Astrocyte (in vitro differentiated cells and primary cell): ENCODE measurements around the gene ETV6.

Experiments used
- EZH2 ChIP-seq: IDR thresholded peaks from 2 replicates; pipeline ENCODE4 v1.6.1; 2012; ENCODE audit warnings: mild to moderate bottlenecking, low read length, inconsistent platforms; ENCODE audit not compliant: insufficient read depth
- TF ChIP-seq, protein P1 (sequence below): IDR thresholded peaks from 2 replicates; pipeline ENCODE4 v1.5.1; 2011; ENCODE audit warnings: low read depth, mild to moderate bottlenecking, inconsistent platforms, low read length, moderate library complexity; ENCODE audit not compliant: insufficient read depth

DNA sequence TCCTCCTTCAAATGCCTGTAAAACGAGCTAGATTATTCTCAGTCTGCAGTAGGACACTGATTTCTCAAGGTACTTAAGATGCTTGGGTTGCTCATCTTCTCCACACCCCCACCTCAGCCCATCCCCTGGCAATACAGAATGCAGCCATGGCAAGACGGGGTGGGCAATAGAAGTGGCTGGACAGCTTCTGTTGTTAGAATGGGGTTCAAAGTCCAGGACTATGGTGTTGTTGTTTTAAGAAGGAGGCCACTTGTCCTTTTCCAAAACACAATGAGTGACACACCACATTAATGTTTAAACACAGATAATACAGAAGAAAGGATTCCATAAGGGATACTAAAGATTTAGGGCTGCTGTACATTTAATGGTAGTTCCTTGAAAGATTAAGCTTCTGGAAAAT is 232.4 kb downstream of the ETV6 start:
- TF ChIP-seq, protein P1, sequence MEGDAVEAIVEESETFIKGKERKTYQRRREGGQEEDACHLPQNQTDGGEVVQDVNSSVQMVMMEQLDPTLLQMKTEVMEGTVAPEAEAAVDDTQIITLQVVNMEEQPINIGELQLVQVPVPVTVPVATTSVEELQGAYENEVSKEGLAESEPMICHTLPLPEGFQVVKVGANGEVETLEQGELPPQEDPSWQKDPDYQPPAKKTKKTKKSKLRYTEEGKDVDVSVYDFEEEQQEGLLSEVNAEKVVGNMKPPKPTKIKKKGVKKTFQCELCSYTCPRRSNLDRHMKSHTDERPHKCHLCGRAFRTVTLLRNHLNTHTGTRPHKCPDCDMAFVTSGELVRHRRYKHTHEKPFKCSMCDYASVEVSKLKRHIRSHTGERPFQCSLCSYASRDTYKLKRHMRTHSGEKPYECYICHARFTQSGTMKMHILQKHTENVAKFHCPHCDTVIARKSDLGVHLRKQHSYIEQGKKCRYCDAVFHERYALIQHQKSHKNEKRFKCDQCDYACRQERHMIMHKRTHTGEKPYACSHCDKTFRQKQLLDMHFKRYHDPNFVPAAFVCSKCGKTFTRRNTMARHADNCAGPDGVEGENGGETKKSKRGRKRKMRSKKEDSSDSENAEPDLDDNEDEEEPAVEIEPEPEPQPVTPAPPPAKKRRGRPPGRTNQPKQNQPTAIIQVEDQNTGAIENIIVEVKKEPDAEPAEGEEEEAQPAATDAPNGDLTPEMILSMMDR: no peak
- no peak for TF ChIP-seq EZH2
